CD4-positive, alpha-beta T cell treated with Interleukin-6 for 4 hours (primary cell): ENCODE data around the gene DUX4.
"Not testable (repeated sequence)": the region's sequence is repeated elsewhere in the genome, so short reads cannot be mapped to it uniquely, and the experiment has no call there.

Source experiments
- DNase-seq: peaks from one replicate; pipeline ENCODE4 v3.0.0-alpha.2; 2020; ENCODE audit warnings: mixed read lengths

Gene DUX4

GRCh38 chr4:190173428-190173827 is at the start of gene DUX4:
Gene DUX4, plus strand, starts transcription at chr4:190173774. Its CDS starts 0 bp downstream, at chr4:190173774.
- DNase-seq, result not testable (repeated sequence)

GRCh38 chr4:190175436-190175835 is 1.9 kb downstream of the DUX4 start:
- not testable (repeated sequence) for DNase-seq

GRCh38 chr4:190177727-190178605 is 4.4 kb downstream of the DUX4 start:
- DNase-seq, result not testable (repeated sequence)

DNA sequence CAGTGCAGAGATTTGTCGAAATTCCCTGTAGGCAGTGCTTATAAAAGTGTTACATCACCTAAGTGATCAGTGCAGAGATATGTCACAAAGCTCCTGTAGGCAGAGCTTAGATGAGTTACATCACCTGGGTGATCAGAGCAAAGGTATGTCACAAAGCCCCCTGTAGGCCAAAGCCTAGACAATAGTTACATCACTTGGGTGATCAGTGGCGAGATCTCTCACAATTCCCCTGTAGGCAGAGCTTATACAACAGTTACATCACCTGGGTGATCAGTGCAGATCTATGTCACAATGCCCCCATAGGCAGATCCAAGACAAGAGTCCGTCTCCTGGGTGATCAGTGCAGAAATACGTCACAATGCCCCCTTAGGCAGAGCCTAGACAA is 5.0 kb downstream of the DUX4 start:
- not testable (repeated sequence) for DNase-seq

GRCh38 chr4:190179030-190179739 is 5.6 kb downstream of the DUX4 start:
- not testable (repeated sequence) for DNase-seq

DNA sequence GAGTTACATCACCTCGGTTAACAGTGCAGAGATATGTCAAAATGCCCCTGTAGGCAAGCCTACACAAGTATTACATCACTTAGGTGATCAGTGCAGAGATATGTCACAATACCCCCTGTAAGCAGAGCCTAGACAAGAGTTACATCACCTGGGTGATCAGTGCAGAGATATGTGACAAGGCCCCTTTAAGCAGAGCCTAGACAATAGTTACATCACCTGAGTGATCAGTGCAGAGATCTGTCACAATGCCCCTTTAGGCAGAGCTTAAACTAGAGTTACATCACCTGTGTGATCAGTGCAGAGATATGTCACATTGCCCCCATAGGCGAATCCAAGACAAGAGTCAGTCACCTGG is 6.1 kb downstream of the DUX4 start:
- DNase-seq, result not testable (repeated sequence)

GRCh38 chr4:190180947-190181346 is 7.4 kb downstream of the DUX4 start:
- DNase-seq, result not testable (repeated sequence)

- DNase-seq, result not testable (repeated sequence)
Measured at GRCh38 chr4:190181481-190182100, 8.0 kb downstream of the DUX4 start.

- DNase-seq, result not testable (repeated sequence)
Measured at GRCh38 chr4:190203510-190203909, 29.9 kb downstream of the DUX4 start.
